Measurements from ENCODE around the gene HUNK. TPM values are rescaled to one million over a fixed set of nuclear protein-coding genes. Genes with fewer than 3 reads are reported as not detected.

The HUNK gene
- total and polyA plus RNA-seq, 2 experiments from 2014 or later = 0.30 to 2.5 TPM

- Histone ChIP-seq H3K9me3 (ENCODE audit: low read depth) (no peaks in the 10 kb centered on the region), H3K36me3 (ENCODE audit: low read depth) (no peaks in the 10 kb centered on the region)
- WGBS, 2 experiments (ENCODE audit: low coverage in 1 of 2, low lambda C conversion rate in 2 of 2, missing lambda C conversion rate in 2 of 2) = 44 to 49% methylated on average over 3 of the region's 3 CpGs
Measured at GRCh38 chr21:31837618-31838390, 35.0 kb upstream of the HUNK start.

GRCh38 chr21:31838586-31839355 lies 34.0 kb upstream of the HUNK start:
- no peak overlapping the region for H3K27ac ChIP-seq
- H3K9me3 ChIP-seq (ENCODE audit: low read depth) = no peaks in the 10 kb centered on the region
- WGBS, 2 experiments (ENCODE audit: low coverage in 1 of 2, low lambda C conversion rate in 2 of 2, missing lambda C conversion rate in 2 of 2) = 53% methylated on average over 5 of the region's 5 CpGs
- in situ Hi-C loops (cut with MboI) = no loop called here
- DNase-seq = no peak
- no peak overlapping the region for H3K9ac ChIP-seq
- no peaks in the 10 kb centered on the region for H3K27me3 ChIP-seq (replicated peaks; ENCODE audit: insufficient read depth)
- H4K20me1 ChIP-seq (ENCODE audit: insufficient read depth) = no peaks in the 10 kb centered on the region
- no peaks in the 10 kb centered on the region for H3K9me2 ChIP-seq (ENCODE audit: insufficient read depth)
- H3K4me2 ChIP-seq (ENCODE audit: unreplicated experiment) = no peak overlapping the region
- no peak overlapping the region for H3K4me3 ChIP-seq
- H3F3A ChIP-seq (ENCODE audit: insufficient read depth) = no peaks in the 10 kb centered on the region
- TF ChIP-seq EZH2 (IDR thresholded peaks at IDR 0.05; ENCODE audit: insufficient read depth, poor library complexity, severe bottlenecking) = no peak
- TF ChIP-seq EZH2phosphoT487 (IDR thresholded peaks at IDR 0.05; ENCODE audit: insufficient read depth, low read depth) = no peak
- no peak overlapping the region for H2AFZ ChIP-seq
- H3K79me2 ChIP-seq (ENCODE audit: insufficient read depth) = no peaks in the 10 kb centered on the region
- no peaks in the 10 kb centered on the region for H3K36me3 ChIP-seq (ENCODE audit: low read depth)
- no peaks in the 10 kb centered on the region for H3K4me1 ChIP-seq (ENCODE audit: insufficient read depth)

More at GRCh38 chr21:31837618-31838390, 35.0 kb upstream of the HUNK start:
- H3K9me2 ChIP-seq (ENCODE audit: insufficient read depth) = no peaks in the 10 kb centered on the region
- H3K79me2 ChIP-seq (ENCODE audit: insufficient read depth) = no peaks in the 10 kb centered on the region
- H2AFZ ChIP-seq = no peak overlapping the region
- H3K9ac ChIP-seq = no peak overlapping the region
- no peaks in the 10 kb centered on the region for H4K20me1 ChIP-seq (ENCODE audit: insufficient read depth)
- H3K27me3 ChIP-seq (replicated peaks; ENCODE audit: insufficient read depth) = no peaks in the 10 kb centered on the region
- no peaks in the 10 kb centered on the region for H3F3A ChIP-seq (ENCODE audit: insufficient read depth)
- no peak overlapping the region for H3K27ac ChIP-seq
- no peak overlapping the region for H3K4me3 ChIP-seq
- in situ Hi-C loops (cut with MboI) = no loop called here
- no peak overlapping the region for H3K4me2 ChIP-seq (ENCODE audit: unreplicated experiment)
- no peak for TF ChIP-seq EZH2phosphoT487 (IDR thresholded peaks at IDR 0.05; ENCODE audit: insufficient read depth, low read depth)
- TF ChIP-seq EZH2 (IDR thresholded peaks at IDR 0.05; ENCODE audit: insufficient read depth, poor library complexity, severe bottlenecking) = no peak
- no peaks in the 10 kb centered on the region for H3K4me1 ChIP-seq (ENCODE audit: insufficient read depth)
- no peak for DNase-seq

- Histone ChIP-seq H3K9me3 (ENCODE audit: low read depth) (no peaks in the 10 kb centered on the region), H3K27me3 (replicated peaks; ENCODE audit: insufficient read depth) (no peaks in the 10 kb centered on the region), H3K4me3 (no peak overlapping the region), H3K4me1 (ENCODE audit: insufficient read depth) (no peaks in the 10 kb centered on the region), H3K27ac (no peak overlapping the region), H3F3A (ENCODE audit: insufficient read depth) (no peaks in the 10 kb centered on the region), H3K9ac (no peak overlapping the region), H4K20me1 (ENCODE audit: insufficient read depth) (no peaks in the 10 kb centered on the region), H3K79me2 (ENCODE audit: insufficient read depth) (no peaks in the 10 kb centered on the region), H3K4me2 (ENCODE audit: unreplicated experiment) (no peak overlapping the region), H3K9me2 (ENCODE audit: insufficient read depth) (no peaks in the 10 kb centered on the region), H3K36me3 (ENCODE audit: low read depth) (no peaks in the 10 kb centered on the region), H2AFZ (no peak overlapping the region)
- DNase-seq = no peak
- TF ChIP-seq EZH2 (IDR thresholded peaks at IDR 0.05; ENCODE audit: insufficient read depth, poor library complexity, severe bottlenecking) = no peak
- TF ChIP-seq EZH2phosphoT487 (IDR thresholded peaks at IDR 0.05; ENCODE audit: insufficient read depth, low read depth) = no peak
- in situ Hi-C loops (cut with MboI) = no loop called here
Measured at GRCh38 chr21:31844206-31844605, 28.6 kb upstream of the HUNK start.

- 60 to 70% methylated on average over 6 of the region's 6 CpGs for WGBS, 2 experiments (ENCODE audit: low coverage in 1 of 2, low lambda C conversion rate in 2 of 2, missing lambda C conversion rate in 2 of 2)
Measured at GRCh38 chr21:31845151-31845729, 27.6 kb upstream of the HUNK start.

More at GRCh38 chr21:31845151-31845729, 27.6 kb upstream of the HUNK start:
- H2AFZ ChIP-seq = no peak overlapping the region
- H3F3A ChIP-seq (ENCODE audit: insufficient read depth) = no peaks in the 10 kb centered on the region
- H3K9me3 ChIP-seq (ENCODE audit: low read depth) = no peaks in the 10 kb centered on the region
- no peak overlapping the region for H3K9ac ChIP-seq
- no peak overlapping the region for H3K27ac ChIP-seq
- H3K4me2 ChIP-seq (ENCODE audit: unreplicated experiment) = no peak overlapping the region
- H3K36me3 ChIP-seq (ENCODE audit: low read depth) = no peaks in the 10 kb centered on the region
- H3K4me3 ChIP-seq = no peak overlapping the region
- in situ Hi-C loops (cut with MboI) = no loop called here
- no peaks in the 10 kb centered on the region for H3K79me2 ChIP-seq (ENCODE audit: insufficient read depth)
- no peaks in the 10 kb centered on the region for H3K27me3 ChIP-seq (replicated peaks; ENCODE audit: insufficient read depth)
- no peaks in the 10 kb centered on the region for H4K20me1 ChIP-seq (ENCODE audit: insufficient read depth)
- DNase-seq = no peak
- H3K4me1 ChIP-seq (ENCODE audit: insufficient read depth) = no peaks in the 10 kb centered on the region
- no peak for TF ChIP-seq EZH2 (IDR thresholded peaks at IDR 0.05; ENCODE audit: insufficient read depth, poor library complexity, severe bottlenecking)
- TF ChIP-seq EZH2phosphoT487 (IDR thresholded peaks at IDR 0.05; ENCODE audit: insufficient read depth, low read depth) = no peak
- no peaks in the 10 kb centered on the region for H3K9me2 ChIP-seq (ENCODE audit: insufficient read depth)
